Stimulated activated CD8-positive, alpha-beta memory T cell treated with anti-CD3 and anti-CD28 coated beads, Interleukin-4, amount 100 ng/mL, for 48 hours (primary cell): ENCODE data around the gene RSPO1.
"Not testable (repeated sequence)": the region's sequence is repeated elsewhere in the genome, so short reads cannot be mapped to it uniquely, and the experiment has no call there.

ENCODE experiments used
- DNase-seq: peaks from one replicate; pipeline ENCODE4 v3.0.0-alpha.2; 2020

RSPO1 gene

GRCh38 chr1:37634244-37634991, at the start of gene RSPO1:
Gene RSPO1 (minus strand): TSS chr1:37634892. CDS start chr1:37629661, 5,231 bp downstream.
- DNase-seq = no peak

DNA sequence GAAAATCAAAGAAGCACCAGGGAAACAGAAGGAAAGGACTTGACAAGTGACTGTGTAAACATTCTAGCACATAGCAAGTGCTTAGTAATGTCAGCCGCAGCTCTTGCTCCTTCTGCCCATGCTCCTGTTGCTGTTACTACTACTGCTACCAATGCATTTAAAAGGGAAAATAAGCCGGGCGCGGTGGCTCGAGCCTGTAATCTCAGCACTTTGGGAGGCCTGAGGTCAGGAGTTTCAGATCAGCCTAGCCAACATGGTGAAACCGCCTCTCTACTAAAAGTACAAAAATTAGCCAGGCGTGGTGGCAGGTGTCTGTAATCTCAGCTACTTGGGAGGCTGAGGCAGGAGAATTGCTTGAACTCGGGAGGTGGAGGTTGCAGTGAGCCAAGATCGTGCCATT, 49.5 kb upstream of the RSPO1 start:
- not testable (repeated sequence) for DNase-seq

DNA sequence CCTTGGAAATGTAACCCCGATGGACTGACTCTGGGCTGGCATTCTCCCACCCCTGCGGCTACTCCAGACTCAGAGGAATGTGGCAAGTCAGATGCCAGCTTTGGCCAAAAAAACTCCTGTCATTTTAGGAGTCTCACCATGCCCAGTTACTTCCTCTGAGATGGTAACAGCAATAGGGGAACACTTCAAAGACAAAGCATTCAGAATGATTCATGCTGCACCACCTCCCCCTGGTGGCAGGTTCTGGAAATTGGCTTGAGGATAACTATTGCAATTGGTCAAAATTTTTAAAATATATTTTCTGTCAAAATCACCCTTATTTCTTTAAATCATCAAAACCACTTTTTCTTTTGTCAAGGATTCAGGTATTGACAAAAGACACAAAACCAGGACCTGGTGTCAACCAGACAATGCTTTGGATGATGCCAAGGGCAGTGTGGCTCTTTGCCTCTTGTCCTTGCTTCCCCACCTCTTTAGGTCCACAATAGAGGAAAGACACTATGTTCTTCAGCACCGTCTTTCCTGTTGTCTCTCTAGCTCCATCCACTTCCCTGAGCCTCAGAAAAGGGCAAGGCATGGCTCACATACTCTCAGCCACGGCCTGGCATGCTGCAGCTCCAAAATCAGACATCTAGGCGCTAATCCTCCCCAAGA, 47.8 kb upstream of the RSPO1 start:
- peak; percentile 91 for DNase-seq

GRCh38 chr1:37680933-37681332, 46.2 kb upstream of the RSPO1 start:
- no peak for DNase-seq

DNA sequence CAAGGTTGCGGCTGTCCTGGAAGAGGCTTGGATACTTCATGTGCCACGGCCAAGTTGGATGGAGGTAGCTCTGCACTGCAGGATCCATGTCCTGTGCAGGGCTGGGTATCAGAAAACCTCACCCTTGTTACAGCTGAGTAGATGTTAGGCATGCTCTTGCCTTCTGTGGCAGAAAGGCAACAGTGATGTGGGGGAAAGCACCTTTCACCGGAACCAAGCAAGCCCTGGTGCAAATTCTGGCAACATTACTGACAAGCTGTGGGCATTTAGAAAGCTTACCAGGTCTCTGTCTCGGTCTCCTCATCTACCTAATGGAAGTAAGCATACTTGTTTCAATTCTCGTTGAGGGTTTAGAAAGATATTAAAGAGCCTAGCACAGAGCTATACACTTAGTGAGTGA, 43.1 kb upstream of the RSPO1 start:
- DNase-seq = no peak

GRCh38 chr1:37677143-37677439, 42.4 kb upstream of the RSPO1 start:
- DNase-seq = no peak

GRCh38 chr1:37676281-37677142, 41.8 kb upstream of the RSPO1 start:
- no peak for DNase-seq

DNA sequence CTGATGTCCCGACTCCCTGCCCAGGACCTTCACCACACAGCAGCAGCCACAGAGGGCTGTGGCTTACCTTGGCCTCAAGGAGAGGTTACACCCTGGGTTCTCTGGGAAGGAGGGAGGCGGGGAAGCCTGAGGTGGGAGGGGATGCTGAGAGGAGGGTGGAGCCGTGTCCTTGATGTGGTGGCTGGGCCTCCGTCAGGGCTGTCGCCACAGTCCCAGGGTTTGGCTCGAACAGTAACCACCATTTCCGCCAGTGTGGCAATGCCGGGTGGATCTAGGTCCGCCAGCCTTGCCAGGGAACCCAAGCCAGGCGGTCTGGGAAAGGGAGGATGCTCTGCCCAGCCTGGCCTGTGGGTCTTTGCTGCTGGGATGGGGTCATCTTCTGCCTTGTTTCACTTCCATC, 39.2 kb upstream of the RSPO1 start:
- peak; percentile 75 for DNase-seq

DNA sequence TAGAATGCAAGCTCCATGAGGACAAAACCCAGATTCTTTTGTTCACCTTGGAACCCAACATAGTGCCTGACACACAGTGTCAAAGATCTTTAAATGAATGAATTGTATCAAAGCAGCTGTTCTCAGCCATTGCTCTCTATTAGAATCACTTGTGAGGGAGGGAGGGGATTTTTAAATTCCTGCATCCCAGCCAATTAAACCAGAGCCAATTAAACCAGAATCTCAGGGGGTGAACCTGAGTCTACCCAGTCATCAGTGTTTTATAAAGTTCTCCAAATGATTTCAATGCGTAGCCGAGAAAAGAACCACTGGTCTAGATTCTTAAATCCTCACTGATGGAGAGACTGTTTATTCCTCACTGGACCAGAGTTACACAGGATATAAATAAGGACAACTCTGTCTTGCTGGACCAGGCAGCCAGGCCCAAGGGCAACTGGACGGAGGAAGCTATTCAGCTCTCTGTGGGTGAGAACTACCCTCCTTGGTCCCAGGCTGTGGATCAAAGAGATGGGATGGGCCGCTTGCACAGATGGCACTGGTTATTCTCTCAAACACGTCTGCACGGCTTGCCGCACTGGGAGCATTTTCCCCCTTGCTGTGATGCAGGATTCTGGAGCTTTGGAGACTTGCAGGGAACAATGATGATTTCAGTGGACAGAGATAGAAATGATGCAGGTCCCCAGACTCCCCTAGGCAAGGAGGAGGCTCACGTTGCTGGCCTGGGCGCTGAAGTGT, 37.6 kb upstream of the RSPO1 start:
- no peak for DNase-seq

- DNase-seq = no peak
Observed at GRCh38 chr1:37671261-37671660, 36.6 kb upstream of the RSPO1 start.

DNA sequence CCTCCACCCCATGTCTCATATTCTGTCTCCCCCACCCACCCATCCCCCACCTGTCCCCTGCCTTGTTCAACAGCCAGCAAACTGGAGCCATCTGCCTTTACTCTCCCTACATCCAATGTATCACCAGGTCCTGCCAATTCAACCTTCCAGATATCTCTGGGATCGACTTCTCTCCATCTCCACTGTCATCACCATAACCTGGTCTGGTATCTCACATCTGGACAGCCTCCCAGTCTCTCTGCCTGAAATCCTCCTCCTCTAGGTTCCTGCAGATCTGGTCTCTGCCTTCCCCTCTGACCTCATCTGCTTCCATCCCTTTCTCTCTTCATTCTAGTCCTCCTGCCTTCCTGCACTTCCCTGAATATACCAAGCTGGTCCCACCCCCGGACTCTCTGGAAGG, 35.4 kb upstream of the RSPO1 start:
- no peak for DNase-seq

DNA sequence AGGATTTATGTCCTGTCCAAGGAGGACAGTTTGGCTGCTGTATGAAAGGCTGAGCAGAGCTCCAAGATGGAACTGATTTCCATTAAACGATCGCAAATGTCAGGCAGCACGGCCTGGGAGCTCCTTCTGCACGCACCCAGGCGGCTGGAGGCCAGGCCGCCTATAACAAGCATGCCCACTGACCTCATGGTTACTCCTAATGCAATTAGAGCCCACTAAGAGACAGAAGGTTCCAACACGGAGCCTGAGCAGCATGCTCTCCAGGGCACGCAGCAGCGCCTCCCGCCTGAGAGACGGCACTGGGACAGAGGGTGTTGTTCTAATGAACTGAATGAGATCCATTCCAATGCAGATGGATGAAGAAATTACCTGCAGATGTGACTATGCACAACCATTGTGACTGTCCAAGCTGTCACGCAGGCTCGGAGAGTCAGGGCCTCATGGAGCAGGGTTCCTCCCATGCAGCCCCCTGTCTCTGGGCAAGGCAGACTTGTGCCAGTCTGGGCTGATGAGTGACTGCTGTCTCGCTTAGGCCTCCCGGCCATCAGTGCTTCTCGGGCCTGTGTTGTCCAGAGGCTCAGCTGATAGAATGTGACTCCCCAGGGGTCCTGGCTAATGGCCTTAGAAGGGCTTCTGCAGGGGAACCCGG, 32.5 kb upstream of the RSPO1 start:
- no peak for DNase-seq

DNA sequence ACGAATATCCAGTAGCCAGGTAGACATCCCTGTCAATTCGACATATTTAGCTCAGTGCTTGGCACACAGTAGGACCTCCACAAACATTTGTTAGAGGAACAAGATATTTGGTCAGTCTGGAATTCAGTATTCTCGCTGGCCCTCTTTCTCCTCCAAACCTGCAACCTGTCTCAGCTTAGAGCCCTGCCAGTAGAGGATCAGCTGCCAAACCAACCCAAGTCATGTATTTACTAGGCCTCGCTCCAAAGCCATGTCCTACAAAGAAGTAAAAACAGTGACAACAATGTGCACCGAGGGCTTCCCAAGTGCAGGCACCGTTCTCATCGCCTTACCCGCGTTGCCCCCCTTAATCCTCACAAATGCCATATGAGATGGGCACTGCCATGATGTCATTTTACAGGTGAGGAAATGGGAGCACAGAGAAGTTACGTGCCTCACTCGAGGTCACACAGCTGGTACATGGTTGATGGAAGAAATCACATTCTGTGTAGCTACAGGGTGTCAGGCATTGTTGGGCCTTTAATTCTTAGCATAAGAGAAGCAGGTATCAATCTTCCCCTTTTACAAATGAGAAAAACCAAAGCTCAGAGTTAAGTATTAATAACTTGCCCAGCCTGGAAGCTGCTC, 31.7 kb upstream of the RSPO1 start:
- no peak for DNase-seq

DNA sequence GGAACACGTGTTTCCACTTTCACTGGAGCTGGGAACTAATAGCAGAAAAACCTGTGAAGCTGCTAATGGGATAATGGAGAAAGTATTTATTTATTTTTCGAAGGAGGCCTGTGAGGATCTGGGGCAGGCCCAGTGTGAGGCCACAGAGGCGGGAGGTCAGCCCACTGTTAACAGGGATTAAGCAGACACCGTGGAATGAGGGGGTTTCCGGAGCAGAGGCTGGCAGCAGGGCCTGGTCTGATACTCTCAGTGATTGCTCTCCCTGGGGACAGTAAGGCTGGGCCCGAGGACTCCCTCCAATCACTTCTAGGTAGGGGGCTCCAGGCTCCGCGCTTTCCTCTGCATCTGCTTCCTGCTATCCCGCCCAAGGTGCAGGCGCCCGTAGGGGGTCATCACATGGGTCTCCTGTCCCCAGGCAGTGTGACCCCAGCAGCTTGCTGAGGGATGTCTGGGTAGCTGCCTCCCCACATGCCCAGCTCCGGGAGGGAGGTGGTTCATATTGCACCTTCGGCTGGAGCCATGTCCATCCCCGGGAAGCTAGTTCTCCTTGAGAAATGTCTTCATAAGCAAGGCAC, 28.8 kb upstream of the RSPO1 start:
- no peak for DNase-seq

- no peak for DNase-seq
Observed at GRCh38 chr1:37662031-37662755, 27.5 kb upstream of the RSPO1 start.

DNA sequence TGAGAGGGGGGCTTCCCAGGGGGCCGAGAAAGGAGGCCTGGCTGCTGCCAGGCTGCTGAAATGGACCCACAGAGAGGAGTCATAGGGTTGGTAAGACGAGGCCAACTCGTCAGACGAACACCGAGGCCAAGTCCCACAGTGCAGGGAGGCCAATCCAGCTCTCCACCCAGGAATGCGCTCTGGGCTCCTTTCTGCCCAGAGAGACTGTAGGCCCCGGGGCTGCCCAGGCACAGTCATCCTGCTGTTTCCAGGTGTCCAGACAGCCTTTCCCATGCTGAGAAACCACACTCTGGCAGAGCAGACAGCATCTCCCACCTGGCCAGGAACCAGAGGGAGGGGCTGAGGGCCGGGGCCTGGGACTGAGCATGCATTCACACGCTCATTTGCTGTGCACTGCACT, 26.7 kb upstream of the RSPO1 start:
- DNase-seq = no peak

GRCh38 chr1:37660664-37661063, 26.0 kb upstream of the RSPO1 start:
- no peak for DNase-seq

GRCh38 chr1:37658486-37658885, 23.8 kb upstream of the RSPO1 start:
- DNase-seq = no peak

- DNase-seq = no peak
Observed at GRCh38 chr1:37657620-37658412, 23.1 kb upstream of the RSPO1 start.

DNA sequence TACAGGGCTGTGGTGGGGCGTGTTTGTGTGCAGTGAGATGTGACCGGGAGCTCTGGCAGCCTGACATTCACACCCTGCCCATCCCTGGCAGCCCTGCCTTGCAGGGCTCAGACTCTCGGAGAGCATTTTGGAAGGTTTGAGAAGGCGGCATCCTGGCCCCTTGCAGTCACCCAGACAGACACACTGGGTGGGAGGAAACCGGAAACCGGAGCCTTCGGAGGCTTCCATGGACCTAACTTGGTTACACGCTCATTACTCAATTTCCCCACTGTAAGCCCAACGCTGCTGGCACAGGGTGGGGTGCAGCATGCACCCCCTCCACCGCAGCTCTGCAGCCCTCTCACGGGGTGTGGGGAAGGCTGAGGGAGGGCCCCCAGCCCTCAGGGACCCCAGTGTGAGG, 22.2 kb upstream of the RSPO1 start:
- DNase-seq = no peak
